GM21423 (cell line): Measurements from ENCODE around the gene PAOX.
"Not testable (repeated sequence)": the region's sequence is repeated elsewhere in the genome, so short reads cannot be mapped to it uniquely, and the experiment has no call there.

Experiments
- ATAC-seq: cut with Tn5 transposase; IDR thresholded peaks from one replicate; pipeline ENCODE4 v1.9.1; 2021; ENCODE audit warnings: mild to moderate bottlenecking, moderate library complexity; ENCODE audit not compliant: unreplicated experiment

The PAOX gene

DNA sequence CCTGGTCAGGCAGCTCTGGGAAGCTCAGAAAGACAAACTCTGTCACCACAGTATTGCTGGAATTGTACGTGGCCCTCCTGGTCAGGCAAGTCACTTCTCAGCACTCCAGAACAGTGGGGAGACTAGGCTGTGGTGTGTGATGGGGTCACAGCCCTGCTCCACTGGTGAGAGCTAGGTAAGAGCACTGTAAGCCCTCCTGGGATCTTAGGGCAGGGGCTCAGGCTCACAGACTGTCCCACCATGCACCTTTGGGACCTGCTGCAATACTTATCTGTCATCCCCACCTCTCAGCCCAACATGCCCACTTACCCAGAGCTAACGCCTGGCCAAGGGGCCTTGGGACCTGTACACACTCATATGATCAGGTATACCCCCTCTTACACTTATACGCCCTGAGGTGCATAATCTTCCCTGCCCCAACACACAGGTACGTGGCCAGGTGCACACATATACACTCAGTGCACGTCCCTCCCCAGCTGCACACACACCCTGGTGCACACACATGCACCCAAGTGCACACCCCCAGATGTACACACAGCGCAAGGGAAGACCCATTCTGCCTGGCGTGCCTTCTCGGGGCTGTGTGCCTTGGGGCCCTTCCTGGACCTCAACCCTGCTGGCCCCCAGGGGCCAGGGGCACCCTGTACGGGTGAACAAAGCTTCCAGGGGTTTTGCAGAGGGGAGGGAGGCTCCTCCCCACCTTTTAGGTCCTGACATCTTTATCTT, 53.0 kb downstream of the PAOX start:
- ATAC-seq, result not testable (repeated sequence)

- not testable (repeated sequence) for ATAC-seq
Measured at GRCh38 chr10:133432789-133433188, 53.7 kb downstream of the PAOX start.

DNA sequence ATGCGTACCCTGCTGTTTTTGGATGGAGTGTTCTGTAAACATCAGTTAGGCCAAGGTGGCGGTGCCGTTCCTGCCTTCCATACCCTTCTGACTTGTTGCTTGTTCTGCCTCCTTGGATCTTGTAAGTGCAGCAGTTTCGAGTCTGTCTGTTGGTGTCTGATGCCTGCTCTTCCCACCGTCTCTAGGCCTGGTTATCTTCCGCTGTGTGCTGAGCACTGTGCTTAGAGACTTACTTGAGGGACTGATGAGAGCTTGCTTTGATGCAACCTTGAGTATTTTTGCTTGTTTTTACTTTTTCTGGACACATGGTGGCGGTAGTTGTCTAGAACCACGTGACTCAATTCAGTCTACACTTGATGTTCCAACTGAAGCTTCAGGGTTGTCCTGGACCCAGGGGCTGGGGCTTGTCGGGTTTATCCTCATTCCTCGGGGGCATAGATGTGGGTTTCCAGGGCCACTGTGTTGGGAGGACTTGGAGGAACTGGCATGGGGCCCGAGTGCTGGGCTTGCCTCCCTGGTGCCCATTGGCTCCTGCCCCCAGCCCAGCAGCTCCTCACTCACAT, 59.7 kb downstream of the PAOX start:
- no peak for ATAC-seq

DNA sequence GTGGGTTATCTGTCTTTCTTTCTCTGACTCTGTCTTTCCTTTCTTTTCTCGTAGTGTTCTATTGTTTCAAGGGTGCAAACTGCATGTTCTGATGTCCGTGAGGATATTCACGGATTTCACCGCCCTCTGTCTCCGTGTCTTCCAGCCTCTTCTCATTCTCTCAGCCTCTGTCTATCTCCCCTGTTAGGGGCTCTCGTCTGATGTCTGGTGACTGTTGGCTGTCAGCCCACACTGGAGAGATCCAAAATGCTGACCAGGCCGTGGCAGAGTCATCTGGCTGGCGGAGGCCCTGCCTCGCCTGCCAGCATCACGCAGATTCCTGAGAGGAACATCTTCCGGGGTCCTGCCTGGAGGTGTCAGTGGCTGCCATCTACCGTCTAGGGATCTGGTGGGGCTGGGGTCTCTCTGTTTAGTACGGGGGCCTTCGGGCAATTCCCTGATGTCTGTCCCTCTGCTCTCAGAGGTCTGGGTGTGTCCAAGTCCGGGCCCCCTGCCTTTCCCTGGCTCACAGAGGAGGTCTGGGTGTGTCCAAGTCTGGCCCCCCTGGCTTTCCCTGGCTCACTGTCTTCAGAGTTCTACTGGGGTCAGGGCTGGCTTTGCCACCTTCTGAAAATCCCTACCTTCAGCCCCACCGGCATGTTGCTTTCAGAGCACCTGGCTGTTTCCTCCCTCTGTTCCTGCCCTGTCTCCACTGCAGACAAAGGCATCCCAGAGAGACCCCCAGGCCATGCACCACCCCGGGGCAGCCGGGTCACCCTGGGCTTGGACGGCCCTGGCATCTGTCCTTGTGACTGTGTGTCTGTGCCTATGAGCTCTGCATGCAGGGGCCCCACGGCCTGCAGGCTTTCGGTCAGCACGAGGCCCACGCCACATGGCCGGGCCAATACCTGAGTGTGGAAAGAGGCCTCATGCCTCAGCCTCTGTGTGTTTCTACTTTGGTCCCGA, 60.7 kb downstream of the PAOX start:
- no peak for ATAC-seq

DNA sequence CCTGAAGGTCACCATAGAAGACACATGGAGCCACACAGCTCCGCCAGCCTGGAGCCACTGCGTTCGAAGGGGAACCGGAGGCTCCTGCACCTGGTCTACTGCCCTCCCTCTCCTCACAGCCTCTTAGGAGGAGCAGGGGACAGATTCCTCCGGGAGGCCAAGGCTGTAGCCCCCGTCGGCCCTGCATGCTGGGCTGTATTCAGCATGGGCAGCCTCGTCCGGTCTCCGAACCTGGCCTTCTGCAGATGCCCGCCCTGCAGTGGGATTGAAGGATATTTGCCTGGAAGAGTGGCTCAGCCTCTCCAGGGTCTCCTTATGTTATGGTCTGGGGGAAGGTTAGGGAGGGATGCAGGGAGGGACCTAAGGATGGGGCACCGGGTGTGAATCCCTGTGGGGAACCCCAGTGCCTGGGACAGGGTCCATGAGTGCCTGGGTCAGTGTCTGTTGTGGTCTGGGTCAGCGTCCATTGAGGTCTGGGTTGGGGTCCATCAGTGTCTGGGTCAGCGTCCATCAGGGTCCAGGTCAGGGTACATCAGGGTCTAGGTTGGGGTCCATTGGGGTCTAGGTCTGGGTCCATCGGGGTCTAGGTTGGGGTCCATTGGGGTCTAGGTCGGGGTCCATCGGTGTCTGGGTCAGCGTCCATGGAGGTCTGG, 61.7 kb downstream of the PAOX start:
- ATAC-seq, result no peak
